IPS DF 4.7 (cell line): ENCODE data around the gene NSF.
"Not testable (repeated sequence)": the region's sequence is repeated elsewhere in the genome, so short reads cannot be mapped to it uniquely, and the experiment has no call there.

Experiments
- DNase-seq: peaks from one replicate; pipeline ENCODE4 v3.0.0-alpha.2; 2013; ENCODE audit warnings: low spot score; ENCODE audit errors: extremely low read depth

NSF gene

GRCh38 chr17:46756081-46756735 is 165.7 kb downstream of the NSF start:
- DNase-seq = no peak

GRCh38 chr17:46756861-46757260 is 166.4 kb downstream of the NSF start:
- no peak for DNase-seq

GRCh38 chr17:46757588-46757987 is 167.1 kb downstream of the NSF start:
- DNase-seq = not testable (repeated sequence)

- no peak for DNase-seq
Measured at GRCh38 chr17:46758614-46759013, 168.1 kb downstream of the NSF start.

- DNase-seq = no peak
Measured at GRCh38 chr17:46759141-46759540, 168.7 kb downstream of the NSF start.

GRCh38 chr17:46763416-46763815 is 172.9 kb downstream of the NSF start:
- DNase-seq = no peak

- DNase-seq = no peak
Measured at GRCh38 chr17:46764000-46764708, 173.7 kb downstream of the NSF start.

- DNase-seq = no peak
Measured at GRCh38 chr17:46764709-46765401, 174.4 kb downstream of the NSF start.

- DNase-seq = no peak
Measured at GRCh38 chr17:46765453-46765852, 175.0 kb downstream of the NSF start.

- DNase-seq = no peak
Measured at GRCh38 chr17:46766493-46767491, 176.3 kb downstream of the NSF start.

GRCh38 chr17:46768540-46768870 is 178.0 kb downstream of the NSF start:
- DNase-seq = no peak

- DNase-seq = not testable (repeated sequence)
Measured at GRCh38 chr17:46768896-46769295, 178.4 kb downstream of the NSF start.

GRCh38 chr17:46769531-46770438 is 179.3 kb downstream of the NSF start:
- DNase-seq = no peak

GRCh38 chr17:46770439-46770817 is 180.0 kb downstream of the NSF start:
- no peak for DNase-seq

- DNase-seq = no peak
Measured at GRCh38 chr17:46770818-46771560, 180.5 kb downstream of the NSF start.

GRCh38 chr17:46771561-46772474 is 181.3 kb downstream of the NSF start:
- peak; percentile 28 for DNase-seq

- peak; percentile 93 for DNase-seq
Measured at GRCh38 chr17:46772475-46773220, 182.2 kb downstream of the NSF start.

GRCh38 chr17:46773221-46773605 is 182.7 kb downstream of the NSF start:
- no peak for DNase-seq
